Body of pancreas (tissue), 4 donors: ENCODE measurements around the gene ARL14EPL.
"Not testable (repeated sequence)": the region's sequence is repeated elsewhere in the genome, so short reads cannot be mapped to it uniquely, and the experiment has no call there.

Experiments
- POLR2A ChIP-seq, 3 donors: fragments of 450-650 bp; IDR thresholded peaks; one replicate each; pipeline ENCODE4 v1.6.1; 2016; ENCODE audit warnings: antibody characterized with exemption in 3 of 3, mild to moderate bottlenecking in 2 of 3
- TF ChIP-seq, protein P1 (sequence below), 7 experiments: fragments of 450-650 bp in 4 of 7; fragments of 200-600 bp in 3 of 7; sonication (generic) in 3 of 7; IDR thresholded peaks; one replicate each; pipeline ENCODE4 v1.5.1; 2016 to 2019; ENCODE audit warnings: antibody characterized with exemption in 7 of 7

- not testable (repeated sequence) for TF ChIP-seq POLR2A (IDR thresholded peaks at IDR 0.05)
- TF ChIP-seq, protein P1, sequence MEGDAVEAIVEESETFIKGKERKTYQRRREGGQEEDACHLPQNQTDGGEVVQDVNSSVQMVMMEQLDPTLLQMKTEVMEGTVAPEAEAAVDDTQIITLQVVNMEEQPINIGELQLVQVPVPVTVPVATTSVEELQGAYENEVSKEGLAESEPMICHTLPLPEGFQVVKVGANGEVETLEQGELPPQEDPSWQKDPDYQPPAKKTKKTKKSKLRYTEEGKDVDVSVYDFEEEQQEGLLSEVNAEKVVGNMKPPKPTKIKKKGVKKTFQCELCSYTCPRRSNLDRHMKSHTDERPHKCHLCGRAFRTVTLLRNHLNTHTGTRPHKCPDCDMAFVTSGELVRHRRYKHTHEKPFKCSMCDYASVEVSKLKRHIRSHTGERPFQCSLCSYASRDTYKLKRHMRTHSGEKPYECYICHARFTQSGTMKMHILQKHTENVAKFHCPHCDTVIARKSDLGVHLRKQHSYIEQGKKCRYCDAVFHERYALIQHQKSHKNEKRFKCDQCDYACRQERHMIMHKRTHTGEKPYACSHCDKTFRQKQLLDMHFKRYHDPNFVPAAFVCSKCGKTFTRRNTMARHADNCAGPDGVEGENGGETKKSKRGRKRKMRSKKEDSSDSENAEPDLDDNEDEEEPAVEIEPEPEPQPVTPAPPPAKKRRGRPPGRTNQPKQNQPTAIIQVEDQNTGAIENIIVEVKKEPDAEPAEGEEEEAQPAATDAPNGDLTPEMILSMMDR (IDR thresholded peaks at IDR 0.05), result not testable (repeated sequence)
Observed at GRCh38 chr5:116086309-116086708, 54.0 kb downstream of the ARL14EPL start.
